ENCODE measurements around the gene GRK4. TPM values are rescaled to one million over a fixed set of nuclear protein-coding genes. Genes with fewer than 3 reads are reported as not detected.

The GRK4 gene
- total and polyA plus RNA-seq, 12 donors = 4.7 to 29.2 (median 8.0) TPM

DNA sequence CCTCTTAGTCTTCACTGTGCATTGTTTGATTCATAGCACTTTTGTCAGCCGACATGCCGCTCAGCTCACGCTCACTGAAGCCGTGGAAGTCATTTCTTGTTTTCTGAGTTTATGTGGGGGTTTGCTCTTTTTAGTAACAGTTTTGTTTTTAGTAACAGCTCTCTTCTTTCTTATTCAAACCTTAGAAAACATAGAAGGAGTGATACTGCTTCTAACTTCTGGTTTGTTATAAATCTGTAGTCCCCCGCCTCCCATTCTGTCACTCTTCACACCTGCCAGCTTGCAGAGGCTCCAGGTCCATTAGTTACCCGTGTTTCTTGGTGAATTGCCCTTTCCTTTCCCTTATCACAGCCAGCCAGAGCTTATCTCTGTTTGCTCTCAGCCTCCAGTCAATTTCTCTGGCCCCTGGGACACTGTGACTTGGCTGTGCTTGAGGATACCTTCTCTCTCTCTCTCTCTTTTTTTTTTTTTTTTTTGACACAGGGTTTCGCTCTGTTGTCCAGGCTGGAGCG is 50.5 kb downstream of the GRK4 start:
- TF ChIP-seq POLR2A (IDR thresholded peaks at IDR 0.05) = no peak
- no peak for DNase-seq
- intact Hi-C loops (cut with DNase I) = no loop called here
- no peaks in the 10 kb centered on the region for H3K36me3 ChIP-seq (replicated peaks in 1 of 2)
- WGBS, 4 donors = 84 to 88% (median 85%) methylated on average over 8 of the region's 8 CpGs
- no peak overlapping the region for H3K4me3 ChIP-seq
- H3K9me3 ChIP-seq (replicated peaks in 1 of 3) = no peaks in the 10 kb centered on the region
- H3K4me1 ChIP-seq (replicated peaks in 1 of 2) = peaks cover 0 to 12% of the 10 kb centered on the region in 2 donors
- no peak overlapping the region for H3K27ac ChIP-seq
- no peaks in the 10 kb centered on the region for H3K27me3 ChIP-seq

DNA sequence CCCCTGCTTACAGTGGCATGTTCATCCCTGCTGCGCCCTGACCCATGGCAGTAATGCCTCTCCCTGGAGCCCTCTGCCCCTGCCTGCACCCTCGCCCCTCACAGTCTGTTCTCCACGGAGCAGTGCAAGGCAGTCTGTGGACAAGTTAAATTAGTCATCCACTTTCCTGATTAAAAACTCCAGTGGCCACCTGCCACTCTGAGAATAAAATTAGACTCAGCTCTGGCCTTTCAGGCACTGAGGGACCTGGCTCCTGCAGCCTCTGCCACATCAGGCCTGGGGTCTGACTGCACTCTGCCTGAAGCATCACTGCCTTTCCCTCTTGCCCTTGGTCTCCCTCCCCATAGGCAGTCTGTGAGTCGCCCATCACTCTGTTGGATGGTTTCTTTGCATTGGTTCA is 53.6 kb downstream of the GRK4 start:
- Histone ChIP-seq H3K27ac (no peak overlapping the region), H3K4me3 (no peak overlapping the region), H3K27me3 (no peaks in the 10 kb centered on the region), H3K4me1 (replicated peaks in 1 of 2) (no peaks in the 10 kb centered on the region), H3K9me3 (replicated peaks in 1 of 3) (no peaks in the 10 kb centered on the region), H3K36me3 (replicated peaks in 1 of 2) (no peaks in the 10 kb centered on the region)
- 78 to 88% (median 83%) methylated on average over 3 to 4 of the region's 4 CpGs for WGBS, 4 donors
- no peak for DNase-seq
- TF ChIP-seq POLR2A (IDR thresholded peaks at IDR 0.05) = no peak
- TF ChIP-seq, protein P1, sequence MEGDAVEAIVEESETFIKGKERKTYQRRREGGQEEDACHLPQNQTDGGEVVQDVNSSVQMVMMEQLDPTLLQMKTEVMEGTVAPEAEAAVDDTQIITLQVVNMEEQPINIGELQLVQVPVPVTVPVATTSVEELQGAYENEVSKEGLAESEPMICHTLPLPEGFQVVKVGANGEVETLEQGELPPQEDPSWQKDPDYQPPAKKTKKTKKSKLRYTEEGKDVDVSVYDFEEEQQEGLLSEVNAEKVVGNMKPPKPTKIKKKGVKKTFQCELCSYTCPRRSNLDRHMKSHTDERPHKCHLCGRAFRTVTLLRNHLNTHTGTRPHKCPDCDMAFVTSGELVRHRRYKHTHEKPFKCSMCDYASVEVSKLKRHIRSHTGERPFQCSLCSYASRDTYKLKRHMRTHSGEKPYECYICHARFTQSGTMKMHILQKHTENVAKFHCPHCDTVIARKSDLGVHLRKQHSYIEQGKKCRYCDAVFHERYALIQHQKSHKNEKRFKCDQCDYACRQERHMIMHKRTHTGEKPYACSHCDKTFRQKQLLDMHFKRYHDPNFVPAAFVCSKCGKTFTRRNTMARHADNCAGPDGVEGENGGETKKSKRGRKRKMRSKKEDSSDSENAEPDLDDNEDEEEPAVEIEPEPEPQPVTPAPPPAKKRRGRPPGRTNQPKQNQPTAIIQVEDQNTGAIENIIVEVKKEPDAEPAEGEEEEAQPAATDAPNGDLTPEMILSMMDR (IDR thresholded peaks at IDR 0.05) = no peak
- intact Hi-C loops (cut with DNase I) = no loop called here

DNA sequence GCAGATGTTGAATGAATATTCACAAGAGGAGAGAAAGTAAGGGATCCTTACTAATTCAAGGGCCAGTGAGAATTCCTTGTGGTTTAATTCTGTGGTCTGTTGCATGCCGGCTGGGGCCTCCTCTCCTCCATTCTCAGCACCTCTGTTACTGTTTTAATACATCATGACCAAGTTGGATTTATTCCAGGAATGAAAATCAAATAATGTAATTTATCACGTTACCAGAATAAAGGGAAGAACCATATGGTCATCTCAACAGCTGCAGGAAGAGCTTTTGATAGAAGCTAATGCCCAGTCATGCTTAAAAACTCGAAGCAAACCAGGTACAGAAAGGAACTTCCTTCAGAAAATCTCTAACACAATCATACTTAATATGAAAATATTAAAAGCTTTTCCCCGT is 54.1 kb downstream of the GRK4 start:
- H3K36me3 ChIP-seq (replicated peaks in 1 of 2) = no peaks in the 10 kb centered on the region
- DNase-seq = no peak
- H3K27me3 ChIP-seq = no peaks in the 10 kb centered on the region
- intact Hi-C loops (cut with DNase I) = no loop called here
- 75 to 83% (median 80%) methylated on average over 4 of the region's 4 CpGs for WGBS, 4 donors
- TF ChIP-seq, protein P1 (IDR thresholded peaks at IDR 0.05) = no peak
- no peak for TF ChIP-seq POLR2A (IDR thresholded peaks at IDR 0.05)
- no peaks in the 10 kb centered on the region for H3K4me1 ChIP-seq (replicated peaks in 1 of 2)
- H3K9me3 ChIP-seq (replicated peaks in 1 of 3) = no peaks in the 10 kb centered on the region
- no peak overlapping the region for H3K4me3 ChIP-seq
- no peak overlapping the region for H3K27ac ChIP-seq

DNA sequence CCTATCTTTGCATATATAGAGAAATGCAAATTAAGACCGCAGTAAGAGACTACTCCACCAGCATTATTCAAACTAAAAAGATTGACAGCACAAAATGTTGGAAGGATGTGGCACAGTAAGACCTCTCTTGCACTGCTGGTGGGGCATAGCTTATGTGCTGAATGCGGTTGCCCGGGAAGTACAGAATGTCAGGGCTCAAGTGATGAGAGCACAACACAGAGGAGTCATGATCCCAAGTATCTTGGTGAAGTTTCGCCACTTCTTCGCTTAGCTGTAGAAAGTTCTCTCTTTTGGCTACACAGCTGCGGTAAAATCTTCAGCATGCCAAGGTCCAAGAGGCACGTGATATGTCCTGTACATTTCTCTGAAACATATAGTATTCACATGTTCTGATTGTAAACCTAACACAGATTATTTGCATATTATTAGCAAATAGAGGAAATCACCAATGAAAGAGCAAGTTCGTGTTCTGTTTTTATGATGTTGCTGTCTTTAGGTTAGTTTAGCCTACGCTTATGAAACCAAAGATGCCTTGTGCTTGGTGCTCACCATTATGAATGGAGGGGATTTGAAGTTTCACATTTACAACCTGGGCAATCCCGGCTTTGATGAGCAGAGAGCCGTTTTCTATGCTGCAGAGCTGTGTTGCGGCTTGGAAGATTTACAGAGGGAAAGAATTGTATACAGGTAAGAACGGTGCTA is 55.9 kb downstream of the GRK4 start:
- Histone ChIP-seq H3K4me3 (no peak overlapping the region), H3K36me3 (replicated peaks in 1 of 2) (no peaks in the 10 kb centered on the region), H3K27me3 (no peaks in the 10 kb centered on the region), H3K27ac (no peak overlapping the region), H3K4me1 (replicated peaks in 1 of 2) (no peaks in the 10 kb centered on the region), H3K9me3 (replicated peaks in 1 of 3) (no peaks in the 10 kb centered on the region)
- no peak for DNase-seq
- TF ChIP-seq, protein P1 (IDR thresholded peaks at IDR 0.05) = no peak
- TF ChIP-seq POLR2A (IDR thresholded peaks at IDR 0.05) = no peak
- intact Hi-C loops (cut with DNase I) = no loop called here
- 91 to 94% (median 93%) methylated on average over 13 of the region's 13 CpGs for WGBS, 4 donors

DNA sequence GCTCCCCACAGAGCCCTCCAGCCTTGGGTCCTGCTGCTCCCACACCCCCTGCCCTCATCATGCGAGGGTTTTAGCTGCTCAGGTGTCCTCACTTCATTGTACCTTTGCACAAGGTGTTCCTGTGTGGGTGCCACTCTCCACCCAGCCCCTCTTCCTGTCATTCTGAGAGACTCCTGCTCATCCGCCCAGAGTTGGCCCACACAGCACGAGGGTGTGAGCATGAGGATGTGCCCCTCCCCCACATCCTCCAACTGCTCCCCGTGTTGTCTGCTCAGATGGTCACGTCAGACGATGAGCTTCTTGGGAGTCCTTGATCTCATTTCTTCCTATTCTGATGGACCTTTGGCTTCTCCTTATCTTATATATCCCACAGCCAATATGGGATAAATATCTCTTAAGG is 57.8 kb downstream of the GRK4 start:
- WGBS, 4 donors = 78 to 87% (median 80%) methylated on average over 6 of the region's 6 CpGs
- no peak for DNase-seq
- intact Hi-C loops (cut with DNase I) = no loop called here
- Histone ChIP-seq H3K4me1 (replicated peaks in 1 of 2) (no peaks in the 10 kb centered on the region), H3K27ac (no peak overlapping the region), H3K27me3 (no peaks in the 10 kb centered on the region), H3K36me3 (replicated peaks in 1 of 2) (no peaks in the 10 kb centered on the region), H3K4me3 (no peak overlapping the region), H3K9me3 (replicated peaks in 1 of 3) (no peaks in the 10 kb centered on the region)
- TF ChIP-seq, protein P1 (IDR thresholded peaks at IDR 0.05) = no peak
- TF ChIP-seq POLR2A (IDR thresholded peaks at IDR 0.05) = no peak
